Body of pancreas (tissue), 4 donors: ENCODE measurements around the gene GPR3. TPM values are rescaled to one million over a fixed set of nuclear protein-coding genes. Genes with fewer than 3 reads are reported as not detected.
A peak's percentile ranks its signal among the peaks of the same experiment; 100 is the strongest.

Experiments
- ATAC-seq: fragments of 150-250 bp; one replicate; pipeline ENCODE4 v1.9.1; 2016
- DNase-seq, 4 donors: peaks; one replicate each; pipeline ENCODE4 v3.0.0-alpha.2; 2019
- H3K27ac ChIP-seq, 4 donors: fragments of 200-600 bp; sonication (generic); 1 replicate in 3 of 4; 2 replicates in 1 of 4; pipeline versions ENCODE4 v1.5.1 to v1.6.1; 2016 to 2019; ENCODE audit warnings: mild to moderate bottlenecking in 1 of 4, mixed read lengths in 1 of 4, moderate library complexity in 1 of 4
- H3K27me3 ChIP-seq, 2 donors: fragments of 200-600 bp; sonication (generic); one replicate each; pipeline ENCODE4 v1.6.0; 2016; ENCODE audit warnings: mild to moderate bottlenecking in 1 of 2
- H3K36me3 ChIP-seq, 2 donors: fragments of 200-600 bp; sonication (generic); replicated peaks in 1 of 2; 2 replicates each; pipeline ENCODE4 v1.5.1; 2016; ENCODE audit warnings: low read depth in 2 of 2; ENCODE audit not compliant: insufficient read depth in 1 of 2
- H3K4me1 ChIP-seq: fragments of 200-600 bp; sonication (generic); one replicate; pipeline ENCODE4 v1.6.0; 2016
- H3K4me3 ChIP-seq, 2 donors: fragments of 200-600 bp; sonication (generic); 1 replicate in 1 of 2; 2 replicates in 1 of 2; pipeline ENCODE4 v1.5.1; 2016 to 2019
- H3K9me3 ChIP-seq, 3 donors: fragments of 200-600 bp; sonication (generic); 1 replicate in 2 of 3; 2 replicates in 1 of 3; pipeline ENCODE4 v1.5.1; 2016
- POLR2A ChIP-seq, 3 donors: fragments of 450-650 bp; IDR thresholded peaks; one replicate each; pipeline ENCODE4 v1.6.1; 2016; ENCODE audit warnings: antibody characterized with exemption in 3 of 3, mild to moderate bottlenecking in 2 of 3
- WGBS, 2 donors: methylation state at CpG; one replicate each; pipeline ENCODE4 v1.1.5; 2017; 5-methylcytosine and 5-hydroxymethylcytosine counted together
- intact Hi-C: fragments of 100-400 bp; cut with DNase I; formaldehyde crosslinking; loops from one replicate; pipeline ENCODE4 v1.15.1; 2023
- total RNA-seq, 2 donors: library from RNA; depleted of rRNA; stranded (reverse); fragments of >200 nt; gene quantifications; one replicate each; pipeline ENCODE4 v1.1.0, GENCODE V29; 2016
- TF ChIP-seq, protein P1 (sequence below), 7 experiments: fragments of 450-650 bp in 4 of 7; fragments of 200-600 bp in 3 of 7; sonication (generic) in 3 of 7; IDR thresholded peaks; one replicate each; pipeline ENCODE4 v1.5.1; 2016 to 2019; ENCODE audit warnings: antibody characterized with exemption in 7 of 7

The GPR3 gene
- total RNA-seq, 2 donors from 2014 or later: not detected

DNA sequence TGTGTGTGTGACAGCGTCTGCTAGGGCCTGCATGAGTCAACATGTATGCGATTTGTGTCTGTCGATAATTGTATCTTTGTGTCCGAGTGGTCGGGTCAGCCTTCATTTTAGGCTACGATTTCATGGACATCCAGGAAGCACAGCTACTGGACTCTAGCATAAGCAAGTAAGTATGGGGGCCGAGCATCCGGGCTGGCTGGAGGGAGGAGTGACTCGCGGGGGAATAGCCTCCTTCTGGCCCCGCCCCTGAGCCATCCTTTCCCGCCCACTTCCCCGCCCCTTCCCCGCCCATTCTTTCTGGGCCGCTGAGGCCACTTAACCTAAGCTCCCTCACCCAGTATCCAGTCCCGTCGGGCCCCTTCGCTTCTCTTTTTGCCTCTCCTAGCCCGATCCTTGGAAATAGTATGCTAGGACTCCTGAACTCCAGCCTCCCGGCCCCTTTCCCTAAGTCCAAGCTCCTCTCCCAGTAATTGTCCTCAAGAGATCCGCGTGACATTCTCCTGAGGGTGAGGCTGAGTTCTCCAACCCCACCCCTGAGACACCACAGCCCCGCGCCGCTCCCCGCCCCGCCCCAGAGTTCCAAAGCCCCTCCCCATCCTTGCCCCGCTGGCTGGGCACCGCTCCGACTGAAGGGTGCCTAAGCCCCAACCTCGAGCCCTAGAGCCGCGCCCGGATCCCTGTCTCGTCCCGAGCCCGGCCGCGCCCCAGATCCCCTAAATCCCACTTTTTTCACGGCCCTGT, 26.9 kb upstream of the GPR3 start:
- intact Hi-C loops: no loop called here
- peaks cover 27% of the 10 kb centered on the region for H3K4me1 ChIP-seq
- peak; percentile 74 for ATAC-seq

DNA sequence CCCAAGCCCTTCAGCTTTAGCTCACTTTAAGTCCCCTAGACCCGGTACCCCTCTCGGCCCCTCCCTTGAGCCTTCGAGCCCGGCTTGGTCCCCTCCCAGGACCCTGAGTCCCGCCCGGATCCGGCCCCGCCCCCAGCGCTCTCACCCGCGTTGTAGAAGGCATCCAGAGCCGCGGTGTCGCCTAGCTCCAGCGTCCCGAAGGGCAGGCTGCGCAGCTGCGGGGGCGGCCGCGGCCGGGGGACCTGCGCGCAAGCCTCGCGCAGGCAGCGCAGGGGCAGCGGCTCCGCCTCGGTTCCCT, 26.4 kb upstream of the GPR3 start:
- TF ChIP-seq, protein P1, sequence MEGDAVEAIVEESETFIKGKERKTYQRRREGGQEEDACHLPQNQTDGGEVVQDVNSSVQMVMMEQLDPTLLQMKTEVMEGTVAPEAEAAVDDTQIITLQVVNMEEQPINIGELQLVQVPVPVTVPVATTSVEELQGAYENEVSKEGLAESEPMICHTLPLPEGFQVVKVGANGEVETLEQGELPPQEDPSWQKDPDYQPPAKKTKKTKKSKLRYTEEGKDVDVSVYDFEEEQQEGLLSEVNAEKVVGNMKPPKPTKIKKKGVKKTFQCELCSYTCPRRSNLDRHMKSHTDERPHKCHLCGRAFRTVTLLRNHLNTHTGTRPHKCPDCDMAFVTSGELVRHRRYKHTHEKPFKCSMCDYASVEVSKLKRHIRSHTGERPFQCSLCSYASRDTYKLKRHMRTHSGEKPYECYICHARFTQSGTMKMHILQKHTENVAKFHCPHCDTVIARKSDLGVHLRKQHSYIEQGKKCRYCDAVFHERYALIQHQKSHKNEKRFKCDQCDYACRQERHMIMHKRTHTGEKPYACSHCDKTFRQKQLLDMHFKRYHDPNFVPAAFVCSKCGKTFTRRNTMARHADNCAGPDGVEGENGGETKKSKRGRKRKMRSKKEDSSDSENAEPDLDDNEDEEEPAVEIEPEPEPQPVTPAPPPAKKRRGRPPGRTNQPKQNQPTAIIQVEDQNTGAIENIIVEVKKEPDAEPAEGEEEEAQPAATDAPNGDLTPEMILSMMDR (IDR thresholded peaks at IDR 0.05): no peak
- TF ChIP-seq POLR2A (IDR thresholded peaks at IDR 0.05): no peak
- H3K36me3 ChIP-seq: no peaks in the 10 kb centered on the region
- DNase-seq (peak; percentile 70 to 79 (median 78)), ATAC-seq (peak; percentile 46)
- no peaks in the 10 kb centered on the region for H3K27me3 ChIP-seq
- no peaks in the 10 kb centered on the region for H3K9me3 ChIP-seq
- intact Hi-C loops: no loop called here
- peak overlapping the region; percentile 16 to 18 for H3K4me3 ChIP-seq
- 0 to 2% methylated on average over 5 to 30 of the region's 30 CpGs for WGBS, 2 donors
- peak overlapping the region; percentile 57 to 90 (median 78) for H3K27ac ChIP-seq
- peaks cover 24% of the 10 kb centered on the region for H3K4me1 ChIP-seq

More for the DNA sequence above, 26.9 kb upstream of the GPR3 start:
- H3K27me3 ChIP-seq: no peaks in the 10 kb centered on the region
- H3K36me3 ChIP-seq: no peaks in the 10 kb centered on the region
- peak; percentile 86 to 89 (median 88) for DNase-seq
- H3K4me3 ChIP-seq: peak overlapping the region; percentile 16 to 18
- no peaks in the 10 kb centered on the region for H3K9me3 ChIP-seq
- peak overlapping the region; percentile 57 to 90 (median 78) for H3K27ac ChIP-seq
- WGBS, 2 donors: 3 to 6% methylated on average over 35 to 36 of the region's 40 CpGs
- TF ChIP-seq, protein P1 (IDR thresholded peaks at IDR 0.05): no peak
- TF ChIP-seq POLR2A (IDR thresholded peaks at IDR 0.05): peak in 2 of 3 donors; percentile 68 to 69

DNA sequence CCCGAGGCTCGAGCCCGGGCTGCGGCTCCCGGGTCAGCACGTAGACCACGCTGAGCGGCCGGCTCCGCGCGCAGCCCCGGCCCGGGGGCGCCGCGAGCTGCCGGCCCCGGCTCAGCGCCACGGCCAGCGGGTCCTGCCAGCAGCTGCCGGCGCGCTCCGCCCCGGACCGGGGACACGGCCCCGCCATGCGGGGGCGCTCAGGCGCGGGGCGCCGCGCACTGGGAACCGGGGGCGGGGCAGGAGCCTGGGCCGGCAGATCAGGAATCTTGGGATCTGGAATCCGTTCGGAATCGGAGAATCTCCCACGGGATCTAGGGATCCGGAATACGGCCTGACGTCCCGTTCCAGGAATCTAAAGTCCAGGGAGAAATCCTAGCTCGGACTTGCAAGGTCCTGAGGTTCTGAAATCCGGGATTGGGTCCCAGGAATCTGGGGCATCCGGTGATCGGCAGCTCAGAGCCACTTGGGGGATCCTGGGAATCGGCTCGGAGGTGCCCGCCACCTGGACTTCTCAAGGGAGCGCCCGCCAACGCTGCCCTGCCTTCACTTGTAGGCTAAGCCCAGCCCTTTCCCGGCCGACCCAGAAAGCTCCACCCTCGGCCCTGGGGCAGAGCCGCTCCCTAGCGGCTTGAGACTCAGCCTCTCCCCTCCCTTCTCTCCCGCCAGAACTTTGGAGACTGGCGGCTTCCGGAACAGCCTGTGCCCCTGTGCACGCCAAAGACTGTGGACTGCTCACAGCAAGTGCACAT, 25.8 kb upstream of the GPR3 start, which contains the start of gene MAP3K6:
Gene MAP3K6, minus strand, starts transcription at position 551 of the 749 bp plus-strand sequence. Its CDS starts 364 bp downstream, at position 187.
- H3K27me3 ChIP-seq: no peaks in the 10 kb centered on the region
- peaks cover 24% of the 10 kb centered on the region for H3K4me1 ChIP-seq
- H3K36me3 ChIP-seq: no peaks in the 10 kb centered on the region
- TF ChIP-seq POLR2A (IDR thresholded peaks at IDR 0.05): peak; percentile 67 to 80 (median 77)
- TF ChIP-seq, protein P1 (IDR thresholded peaks at IDR 0.05): peak in 5 of 7 experiments; percentile 9 to 63 (median 33)
- ATAC-seq (peak; percentile 81), DNase-seq (peak; percentile 83 to 91 (median 88))
- intact Hi-C loops: no loop called here
- no peaks in the 10 kb centered on the region for H3K9me3 ChIP-seq
- H3K4me3 ChIP-seq: peak within 1 kb of the TSS; percentile 16 to 18
- peak within 1 kb of the TSS; percentile 57 to 90 (median 78) for H3K27ac ChIP-seq
- 0% methylated on average over 3 to 67 of the region's 67 CpGs for WGBS, 2 donors

DNA sequence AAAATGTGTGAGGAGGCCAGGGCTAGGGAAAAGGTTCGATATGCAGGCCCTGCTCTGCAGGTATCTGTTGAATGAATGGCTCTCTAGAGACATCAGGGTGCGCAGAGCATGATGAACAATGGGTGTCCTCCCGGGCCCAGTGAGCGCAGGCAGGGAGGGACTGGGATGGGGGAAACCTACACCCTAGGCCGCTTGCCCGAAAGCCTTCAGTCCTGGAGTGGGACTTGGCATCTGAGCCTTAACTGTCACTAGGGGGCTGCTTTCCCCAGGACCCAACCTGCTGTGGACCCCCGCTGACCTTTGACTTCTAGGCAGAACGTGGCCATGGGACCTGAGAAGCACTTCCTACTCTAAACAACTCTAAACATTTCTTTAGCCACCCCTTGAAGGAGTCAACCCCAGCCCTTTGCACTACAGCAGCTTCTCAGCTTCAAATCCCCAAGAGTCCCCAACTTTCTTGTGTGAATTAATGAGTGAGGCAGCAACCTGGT, 25.2 kb upstream of the GPR3 start:
- Histone ChIP-seq H3K27me3 (no peaks in the 10 kb centered on the region), H3K4me3 (no peak overlapping the region), H3K27ac (peak overlapping the region; percentile 57 to 90 (median 78)), H3K36me3 (no peaks in the 10 kb centered on the region), H3K9me3 (no peaks in the 10 kb centered on the region), H3K4me1 (peaks cover 24% of the 10 kb centered on the region)
- 14 to 38% methylated on average over 1 to 8 of the region's 8 CpGs for WGBS, 2 donors
- intact Hi-C loops: no loop called here
- no peak for DNase-seq
- ATAC-seq: no peak
- TF ChIP-seq, protein P1 (IDR thresholded peaks at IDR 0.05): no peak
- no peak for TF ChIP-seq POLR2A (IDR thresholded peaks at IDR 0.05)
